LNCaP clone FGC (cell line): Measurements from ENCODE around the gene MAML3.

Experiments used
- DNase-seq: peaks from one replicate; pipeline ENCODE4 v3.0.0-alpha.2; 2011; ENCODE audit warnings: low read depth
- H3K4me3 ChIP-seq: 2 replicates; pipeline ENCODE4 v1.5.1; 2011; ENCODE audit warnings: mild to moderate bottlenecking, low read depth, low read length, control low read depth
- TF ChIP-seq, protein P1 (sequence below): IDR thresholded peaks from 2 replicates; pipeline ENCODE4 v1.5.1; 2012; ENCODE audit warnings: mild to moderate bottlenecking; ENCODE audit not compliant: control insufficient read depth, insufficient read depth; ENCODE audit errors: extremely low read depth

MAML3 gene

DNA sequence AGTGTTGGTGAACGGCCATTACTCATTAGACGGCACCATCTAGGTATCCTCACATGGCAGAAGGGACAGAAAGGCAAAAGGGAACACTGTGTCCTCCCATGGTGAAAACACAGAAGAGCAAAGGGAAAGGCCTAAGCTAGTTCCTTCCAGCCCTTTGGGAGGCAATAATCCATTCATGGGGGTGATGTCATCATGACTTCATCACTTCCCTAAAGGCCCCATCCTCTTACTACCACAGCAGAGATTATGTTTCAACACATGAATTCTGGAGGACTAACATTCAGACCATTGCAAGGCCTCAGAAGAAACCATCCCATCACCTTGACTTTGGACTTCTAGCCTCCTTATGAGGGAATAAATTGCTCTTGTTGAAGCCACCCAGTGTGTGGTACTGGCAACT, 250.1 kb downstream of the MAML3 start:
- no peak overlapping the region for H3K4me3 ChIP-seq
- TF ChIP-seq, protein P1, sequence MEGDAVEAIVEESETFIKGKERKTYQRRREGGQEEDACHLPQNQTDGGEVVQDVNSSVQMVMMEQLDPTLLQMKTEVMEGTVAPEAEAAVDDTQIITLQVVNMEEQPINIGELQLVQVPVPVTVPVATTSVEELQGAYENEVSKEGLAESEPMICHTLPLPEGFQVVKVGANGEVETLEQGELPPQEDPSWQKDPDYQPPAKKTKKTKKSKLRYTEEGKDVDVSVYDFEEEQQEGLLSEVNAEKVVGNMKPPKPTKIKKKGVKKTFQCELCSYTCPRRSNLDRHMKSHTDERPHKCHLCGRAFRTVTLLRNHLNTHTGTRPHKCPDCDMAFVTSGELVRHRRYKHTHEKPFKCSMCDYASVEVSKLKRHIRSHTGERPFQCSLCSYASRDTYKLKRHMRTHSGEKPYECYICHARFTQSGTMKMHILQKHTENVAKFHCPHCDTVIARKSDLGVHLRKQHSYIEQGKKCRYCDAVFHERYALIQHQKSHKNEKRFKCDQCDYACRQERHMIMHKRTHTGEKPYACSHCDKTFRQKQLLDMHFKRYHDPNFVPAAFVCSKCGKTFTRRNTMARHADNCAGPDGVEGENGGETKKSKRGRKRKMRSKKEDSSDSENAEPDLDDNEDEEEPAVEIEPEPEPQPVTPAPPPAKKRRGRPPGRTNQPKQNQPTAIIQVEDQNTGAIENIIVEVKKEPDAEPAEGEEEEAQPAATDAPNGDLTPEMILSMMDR, result no peak
- no peak for DNase-seq

DNA sequence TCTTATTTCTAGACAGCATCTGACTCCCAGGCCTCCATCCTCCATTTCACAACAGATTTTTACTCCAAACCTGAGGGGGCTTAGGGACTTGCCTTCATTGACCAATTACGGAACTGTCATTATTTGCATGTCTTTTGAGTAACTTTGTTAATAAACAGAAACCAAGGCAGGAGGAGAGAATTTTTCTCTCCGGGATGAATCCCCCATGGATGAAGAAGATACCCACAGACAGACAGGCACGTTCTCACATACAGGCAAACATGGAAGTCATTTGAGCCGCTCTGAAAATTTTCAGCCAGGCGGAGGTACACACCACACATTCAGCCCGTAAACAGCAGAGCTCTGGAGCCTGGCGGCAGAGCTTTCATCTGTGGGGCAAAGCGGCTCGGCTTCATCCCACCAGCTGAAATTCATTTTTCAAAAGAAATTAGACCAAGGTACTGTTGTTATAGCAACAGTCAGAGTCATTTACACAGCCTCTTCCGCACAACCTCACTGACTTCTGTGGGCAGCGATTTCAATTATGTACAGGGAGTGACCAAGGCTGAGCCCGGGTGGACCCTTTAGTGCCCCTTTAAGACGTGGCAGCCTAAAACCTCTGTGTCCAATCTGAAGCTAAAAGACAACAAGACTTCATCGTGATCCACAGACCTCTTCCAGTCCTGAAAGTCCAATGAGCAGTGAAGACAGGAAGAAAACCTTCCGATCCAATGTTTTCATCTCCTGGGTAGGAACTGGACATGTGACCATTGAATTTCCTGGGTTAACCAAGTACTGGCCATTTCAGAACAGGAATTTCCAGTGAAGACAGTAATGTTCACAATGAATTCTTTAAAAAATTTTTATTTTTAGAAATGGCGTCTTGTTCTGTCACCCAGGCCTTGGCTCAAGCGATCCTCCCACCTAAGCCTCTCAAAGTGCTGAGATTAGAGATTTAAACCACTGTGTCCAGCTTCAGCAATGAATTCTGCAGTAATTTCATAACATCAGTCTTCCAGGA, 251.4 kb downstream of the MAML3 start:
- DNase-seq, result no peak
- TF ChIP-seq, protein P1, result no peak
- peak overlapping the region; percentile 43 for H3K4me3 ChIP-seq

DNA sequence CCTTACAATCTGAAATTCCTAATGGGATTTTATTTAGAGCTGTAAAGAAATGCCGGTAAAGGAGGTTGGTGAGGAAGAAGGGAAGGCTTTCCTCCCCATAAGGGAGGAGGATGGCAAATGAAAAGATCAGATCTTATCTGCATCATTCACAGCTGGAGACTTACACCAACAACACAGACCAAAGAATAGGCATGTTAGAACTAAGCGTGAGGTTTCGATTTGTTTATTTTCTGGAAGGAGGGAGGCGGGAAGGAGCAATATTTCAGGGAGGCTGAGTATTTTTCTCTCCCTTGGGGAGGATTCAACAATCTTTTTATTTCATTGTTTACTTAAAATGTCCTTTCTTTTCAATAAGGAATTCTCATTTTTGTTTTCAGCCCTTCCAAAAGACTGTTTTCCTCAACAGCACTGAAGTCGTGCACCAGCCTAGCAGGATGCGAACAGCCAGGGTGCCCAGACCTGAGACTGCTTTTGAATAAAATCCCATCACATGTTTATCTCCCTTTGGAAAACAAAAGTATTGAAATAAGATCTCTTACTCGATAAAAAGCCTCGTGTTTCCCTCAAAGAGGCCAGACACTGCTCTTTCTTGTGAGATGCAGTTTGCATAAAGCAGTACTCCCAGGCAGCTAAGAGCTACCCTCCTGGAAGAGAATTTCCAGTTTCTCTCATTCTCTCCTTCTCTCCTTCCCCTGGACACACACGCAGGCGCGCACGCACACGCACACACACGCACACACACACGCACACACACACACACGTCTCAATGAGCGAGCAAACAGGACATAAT, 252.3 kb downstream of the MAML3 start:
- TF ChIP-seq, protein P1, result no peak
- H3K4me3 ChIP-seq, result peak overlapping the region; percentile 43
- peak; percentile 45 for DNase-seq

DNA sequence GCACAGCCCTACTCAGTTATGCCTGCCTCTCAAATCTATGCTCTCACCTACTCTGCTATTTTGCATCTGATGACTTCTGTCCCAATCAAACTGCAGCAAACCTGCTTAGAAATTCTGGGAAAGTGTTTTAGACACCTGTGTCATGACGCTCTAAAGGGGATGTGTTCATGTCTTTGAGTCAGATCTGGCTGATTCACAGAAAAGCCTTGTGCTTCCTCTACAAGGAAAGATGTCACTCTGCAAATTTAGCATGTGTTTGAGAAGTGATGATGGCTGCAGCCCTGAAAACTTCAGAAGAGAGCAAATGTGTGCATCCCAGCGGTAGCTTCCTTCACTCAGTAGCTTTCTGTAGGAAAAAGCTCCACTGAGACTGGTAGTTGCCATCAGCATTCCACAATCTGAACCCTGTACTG, 253.0 kb downstream of the MAML3 start:
- DNase-seq, result no peak
- TF ChIP-seq, protein P1, result no peak
- peak overlapping the region; percentile 43 for H3K4me3 ChIP-seq

DNA sequence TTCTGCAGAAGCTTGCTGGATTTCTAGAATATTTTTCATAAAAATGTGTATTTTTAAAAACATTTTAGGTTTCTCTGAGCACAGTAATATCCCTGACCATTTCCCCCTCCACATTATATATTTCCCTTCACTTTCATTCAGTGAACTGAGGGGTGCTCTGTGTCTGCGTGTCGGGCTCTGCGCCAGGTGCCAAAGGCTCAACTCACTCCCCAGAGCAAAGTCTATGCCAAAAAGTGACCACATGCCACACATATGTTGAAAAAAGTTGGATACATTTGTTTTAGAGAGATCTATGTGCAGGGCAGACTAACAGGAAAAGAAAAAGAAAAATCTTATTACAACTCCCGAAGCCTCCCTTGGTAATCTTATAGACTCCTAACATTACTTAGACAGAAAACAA, 254.6 kb downstream of the MAML3 start:
- TF ChIP-seq, protein P1, result no peak
- DNase-seq, result no peak
- no peak overlapping the region for H3K4me3 ChIP-seq

DNA sequence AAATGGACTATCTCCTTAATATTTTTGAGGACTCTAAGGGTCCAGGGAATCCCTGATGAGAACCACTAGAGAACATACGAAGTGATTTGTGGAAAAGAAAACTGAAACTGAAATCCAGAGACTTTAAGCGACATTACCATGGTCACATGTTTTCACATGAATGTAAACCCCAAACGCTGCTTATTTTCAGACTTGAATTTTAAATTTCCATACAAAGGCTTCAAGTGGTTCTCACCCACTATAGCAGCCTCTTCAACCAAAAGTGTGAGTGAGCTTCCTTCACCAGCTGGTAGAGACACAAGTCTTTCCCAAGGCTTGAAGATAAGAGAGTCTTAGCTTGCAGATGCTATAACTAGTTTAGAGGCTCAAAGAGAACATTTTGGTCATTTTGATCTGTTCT, 255.7 kb downstream of the MAML3 start:
- no peak overlapping the region for H3K4me3 ChIP-seq
- TF ChIP-seq, protein P1, result no peak
- DNase-seq, result no peak
